IPS-18a (cell line): Measurements from ENCODE around the gene CHD6.

Experiments used
- H3K27ac ChIP-seq: one replicate; pipeline ENCODE4 v1.5.1; 2013; ENCODE audit warnings: low read length
- H3K27me3 ChIP-seq: one replicate; pipeline ENCODE4 v1.6.1; 2013; ENCODE audit warnings: mild to moderate bottlenecking, low read length; ENCODE audit not compliant: control insufficient read depth, insufficient read depth
- H3K36me3 ChIP-seq: one replicate; pipeline ENCODE4 v1.6.1; 2013; ENCODE audit warnings: low read depth, low read length; ENCODE audit not compliant: control insufficient read depth
- H3K4me1 ChIP-seq: one replicate; pipeline ENCODE4 v1.6.1; 2013; ENCODE audit warnings: low read depth, low read length; ENCODE audit not compliant: control insufficient read depth
- H3K4me3 ChIP-seq: one replicate; pipeline ENCODE4 v1.5.1; 2013; ENCODE audit warnings: low read length
- H3K9ac ChIP-seq: one replicate; pipeline ENCODE4 v1.6.1; 2013; ENCODE audit warnings: mild to moderate bottlenecking, low read length, moderate library complexity
- H3K9me3 ChIP-seq: one replicate; pipeline ENCODE4 v1.6.1; 2013; ENCODE audit warnings: low read depth, low read length; ENCODE audit not compliant: control insufficient read depth

Gene CHD6

DNA sequence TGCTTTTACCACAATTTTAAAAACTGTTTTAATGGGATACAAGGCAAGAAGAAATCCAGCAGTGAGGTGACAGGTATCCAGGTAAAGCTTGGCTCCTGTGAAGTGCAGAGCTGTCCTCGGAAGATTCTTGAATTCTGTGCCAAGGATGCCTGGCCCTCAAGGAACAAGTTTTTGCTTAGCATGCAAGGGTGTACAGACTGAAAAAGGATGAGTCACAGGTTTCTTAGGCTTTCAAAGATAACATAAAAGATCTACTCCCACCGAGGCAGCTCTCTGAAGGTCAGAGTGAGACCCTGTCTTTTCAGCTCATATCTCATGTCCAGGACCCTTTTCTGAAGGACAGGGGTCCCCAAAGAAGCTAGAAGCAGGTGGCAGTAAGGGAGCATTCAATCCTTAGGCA lies 83.3 kb downstream of the CHD6 start:
- peaks cover 17% of the 10 kb centered on the region for H3K36me3 ChIP-seq
- H3K4me3 ChIP-seq, result no peak overlapping the region
- peaks cover 9% of the 10 kb centered on the region for H3K9me3 ChIP-seq
- H3K9ac ChIP-seq, result no peak overlapping the region
- H3K27ac ChIP-seq, result no peak overlapping the region
- no peaks in the 10 kb centered on the region for H3K4me1 ChIP-seq
- no peaks in the 10 kb centered on the region for H3K27me3 ChIP-seq

DNA sequence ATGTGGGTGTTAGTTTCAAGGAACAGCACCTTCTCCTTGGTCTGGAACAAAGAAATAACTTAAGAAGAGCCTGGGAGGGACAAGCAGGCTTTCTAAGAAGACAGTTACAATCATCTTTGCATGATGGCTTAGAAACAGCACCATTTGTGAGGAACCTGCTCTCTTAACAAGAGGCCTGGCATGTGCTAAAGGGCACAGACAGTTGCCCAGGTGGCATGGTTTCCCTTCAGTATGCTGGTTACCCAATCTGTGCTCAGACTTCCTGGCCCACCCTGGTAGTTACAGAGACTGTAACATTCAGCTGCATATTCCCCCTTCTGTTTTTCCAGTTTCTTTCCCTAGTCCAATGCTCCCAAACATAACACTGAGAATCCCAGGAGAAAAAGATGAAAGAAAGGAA lies 84.0 kb downstream of the CHD6 start:
- H3K9ac ChIP-seq, result no peak overlapping the region
- H3K9me3 ChIP-seq, result peaks cover 9% of the 10 kb centered on the region
- H3K36me3 ChIP-seq, result peaks cover 17% of the 10 kb centered on the region
- no peak overlapping the region for H3K27ac ChIP-seq
- no peaks in the 10 kb centered on the region for H3K27me3 ChIP-seq
- H3K4me3 ChIP-seq, result no peak overlapping the region
- no peaks in the 10 kb centered on the region for H3K4me1 ChIP-seq

- peaks cover 9% of the 10 kb centered on the region for H3K9me3 ChIP-seq
- no peak overlapping the region for H3K9ac ChIP-seq
- peaks cover 17% of the 10 kb centered on the region for H3K36me3 ChIP-seq
- no peaks in the 10 kb centered on the region for H3K27me3 ChIP-seq
- H3K4me3 ChIP-seq, result no peak overlapping the region
- no peak overlapping the region for H3K27ac ChIP-seq
- H3K4me1 ChIP-seq, result no peaks in the 10 kb centered on the region
Measured at GRCh38 chr20:41533537-41534136, 84.5 kb downstream of the CHD6 start.

DNA sequence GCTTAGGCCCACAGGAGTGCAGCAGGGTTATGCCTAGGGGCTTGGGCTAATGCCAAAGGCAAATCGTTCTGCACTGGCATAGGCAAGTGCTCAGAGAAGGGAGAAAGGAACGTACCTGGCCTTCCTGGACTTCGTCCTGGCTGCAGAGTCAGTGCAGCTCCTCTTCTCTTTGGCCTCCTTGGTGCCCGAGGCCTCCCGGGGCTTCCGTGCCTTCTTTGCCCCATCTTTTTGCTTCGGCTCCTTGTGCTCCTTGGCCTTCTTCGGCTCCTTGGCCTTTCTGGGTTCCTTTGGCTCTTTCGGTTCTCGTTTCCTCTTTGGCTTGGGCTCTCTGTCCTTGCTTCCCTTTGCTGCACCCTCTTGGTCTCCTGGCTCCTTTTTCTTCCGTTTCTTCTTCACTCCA lies 85.2 kb downstream of the CHD6 start:
- Histone ChIP-seq H3K9me3 (peaks cover 5% of the 10 kb centered on the region), H3K36me3 (peaks cover 17% of the 10 kb centered on the region), H3K4me3 (no peak overlapping the region), H3K27ac (no peak overlapping the region), H3K27me3 (no peaks in the 10 kb centered on the region), H3K4me1 (no peaks in the 10 kb centered on the region), H3K9ac (no peak overlapping the region)

GRCh38 chr20:41531518-41532275 lies 86.5 kb downstream of the CHD6 start:
- H3K9ac ChIP-seq, result no peak overlapping the region
- H3K4me3 ChIP-seq, result no peak overlapping the region
- H3K9me3 ChIP-seq, result no peaks in the 10 kb centered on the region
- no peak overlapping the region for H3K27ac ChIP-seq
- H3K36me3 ChIP-seq, result peaks cover 14% of the 10 kb centered on the region
- H3K4me1 ChIP-seq, result no peaks in the 10 kb centered on the region
- H3K27me3 ChIP-seq, result no peaks in the 10 kb centered on the region

DNA sequence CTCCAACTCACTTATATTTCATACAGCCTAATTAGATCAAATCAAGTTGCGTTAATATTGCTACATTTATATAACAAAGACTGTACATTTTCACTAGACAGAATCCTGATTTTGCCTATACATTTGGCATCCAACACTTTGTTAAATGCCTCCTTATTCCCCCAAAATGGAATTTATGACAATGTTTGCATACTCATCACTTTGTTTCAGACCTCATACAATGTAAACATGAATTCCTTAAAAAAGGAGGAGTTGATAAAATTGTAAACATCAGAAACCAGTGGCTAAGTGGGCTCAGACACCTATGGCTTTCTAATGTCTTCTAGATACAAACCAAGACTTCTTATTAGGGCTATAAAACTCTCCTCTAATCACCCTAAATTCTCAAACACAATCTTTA lies 87.3 kb downstream of the CHD6 start:
- no peak overlapping the region for H3K9ac ChIP-seq
- no peak overlapping the region for H3K27ac ChIP-seq
- H3K4me1 ChIP-seq, result no peaks in the 10 kb centered on the region
- H3K9me3 ChIP-seq, result no peaks in the 10 kb centered on the region
- peaks cover 14% of the 10 kb centered on the region for H3K36me3 ChIP-seq
- H3K4me3 ChIP-seq, result no peak overlapping the region
- no peaks in the 10 kb centered on the region for H3K27me3 ChIP-seq

- Histone ChIP-seq H3K36me3 (peaks cover 6% of the 10 kb centered on the region), H3K27ac (no peak overlapping the region), H3K9ac (no peak overlapping the region), H3K27me3 (no peaks in the 10 kb centered on the region), H3K4me1 (no peaks in the 10 kb centered on the region), H3K9me3 (no peaks in the 10 kb centered on the region), H3K4me3 (no peak overlapping the region)
Measured at GRCh38 chr20:41526327-41526726, 91.8 kb downstream of the CHD6 start.

- Histone ChIP-seq H3K4me1 (no peaks in the 10 kb centered on the region), H3K27ac (no peak overlapping the region), H3K36me3 (peaks cover 6% of the 10 kb centered on the region), H3K27me3 (no peaks in the 10 kb centered on the region), H3K9me3 (no peaks in the 10 kb centered on the region), H3K4me3 (no peak overlapping the region), H3K9ac (no peak overlapping the region)
Measured at GRCh38 chr20:41524980-41525613, 93.1 kb downstream of the CHD6 start.

DNA sequence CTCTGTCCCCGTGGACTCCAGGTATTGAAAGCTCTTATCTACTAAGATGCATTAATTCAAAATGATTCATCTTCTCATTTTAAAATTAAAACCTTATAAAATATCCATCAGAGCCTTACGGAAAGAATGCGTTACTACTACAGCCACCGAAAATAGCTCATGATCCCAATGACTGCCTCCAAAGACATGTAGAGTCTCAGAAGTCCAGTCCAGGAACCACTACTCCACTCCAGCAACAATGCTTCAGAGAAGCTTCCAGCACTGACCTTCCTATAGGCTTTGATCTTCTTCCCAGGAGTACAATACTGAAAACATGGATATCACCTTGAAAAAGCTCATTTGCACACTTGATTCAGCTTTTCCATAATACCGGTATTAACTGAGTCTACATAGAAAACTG lies 94.3 kb downstream of the CHD6 start:
- Histone ChIP-seq H3K27me3 (no peaks in the 10 kb centered on the region), H3K4me1 (no peaks in the 10 kb centered on the region), H3K9me3 (no peaks in the 10 kb centered on the region), H3K36me3 (peaks cover 6% of the 10 kb centered on the region), H3K9ac (no peak overlapping the region), H3K27ac (no peak overlapping the region), H3K4me3 (no peak overlapping the region)

- H3K9ac ChIP-seq, result no peak overlapping the region
- H3K27me3 ChIP-seq, result no peaks in the 10 kb centered on the region
- H3K9me3 ChIP-seq, result no peaks in the 10 kb centered on the region
- H3K4me3 ChIP-seq, result no peak overlapping the region
- H3K27ac ChIP-seq, result no peak overlapping the region
- peaks cover 21% of the 10 kb centered on the region for H3K36me3 ChIP-seq
- H3K4me1 ChIP-seq, result no peaks in the 10 kb centered on the region
Measured at GRCh38 chr20:41513829-41514228, 104.3 kb downstream of the CHD6 start.

DNA sequence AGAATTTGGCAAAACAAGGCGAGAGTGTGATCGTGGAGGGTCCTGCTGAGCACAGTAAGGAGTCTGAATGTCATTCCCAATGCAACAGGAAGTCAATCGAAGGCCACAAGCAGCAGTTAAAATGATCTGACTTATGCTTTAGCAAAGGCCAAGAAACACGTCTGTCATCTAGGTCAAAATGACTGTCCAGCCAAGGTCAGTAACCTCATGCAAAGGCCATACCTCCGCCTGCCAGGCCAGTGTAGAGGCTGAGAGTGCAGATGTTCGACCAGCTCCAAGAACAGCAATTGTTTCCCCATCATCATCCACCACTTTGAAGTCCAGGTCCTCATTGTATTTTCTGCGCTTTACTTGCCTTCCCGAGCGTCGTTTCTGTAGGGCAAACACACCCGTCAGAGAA lies 105.6 kb downstream of the CHD6 start:
- H3K9ac ChIP-seq, result no peak overlapping the region
- H3K9me3 ChIP-seq, result no peaks in the 10 kb centered on the region
- H3K4me3 ChIP-seq, result no peak overlapping the region
- H3K4me1 ChIP-seq, result no peaks in the 10 kb centered on the region
- H3K27me3 ChIP-seq, result no peaks in the 10 kb centered on the region
- H3K36me3 ChIP-seq, result peaks cover 21% of the 10 kb centered on the region
- H3K27ac ChIP-seq, result no peak overlapping the region
